ENCODE measurements around the gene ZNF705A. TPM values are rescaled to one million over a fixed set of nuclear protein-coding genes. Genes with fewer than 3 reads are reported as not detected.

The ZNF705A gene
- total RNA-seq, 1 experiment from 2014 or later = not detected

- H3K27me3 ChIP-seq (ENCODE audit: control insufficient read depth, insufficient read depth, low read length) = no peaks in the 10 kb centered on the region
- TF ChIP-seq REST (IDR thresholded peaks at IDR 0.05; ENCODE audit: insufficient read depth in 1 of 2, low read depth in 2 of 2, low read length in 1 of 2) (no peak), CTCF (IDR thresholded peaks at IDR 0.05) (no peak), SIN3A (IDR thresholded peaks at IDR 0.05; ENCODE audit: borderline replicate concordance, insufficient read depth, low read depth, low read length) (no peak)
- ATAC-seq (no peak), DNase-seq (ENCODE audit: low read depth, low spot score) (no peak)
- H3K4me3 ChIP-seq (ENCODE audit: low read depth in 2 of 2, low read length in 2 of 2) = no peak overlapping the region
- CTCF ChIA-PET = no interaction called here
- POLR2A ChIA-PET = no interaction called here
- intact Hi-C loops (cut with micrococcal nuclease; ENCODE audit: unreplicated experiment) (no loop called here), in situ Hi-C loops (cut with HindIII; ENCODE audit: low pct_unique_long_range_greater_than_20kb, low sequenced_read_pairs) (no loop called here)
- no peaks in the 10 kb centered on the region for H3K36me3 ChIP-seq (ENCODE audit: control insufficient read depth, insufficient read depth, low read length)
- no peaks in the 10 kb centered on the region for H3K4me1 ChIP-seq (ENCODE audit: control insufficient read depth, insufficient read depth, low read length)
- H3K27ac ChIP-seq (ENCODE audit: low read length) = no peak overlapping the region
- no TSS peak for BruUV-seq (replicated peaks)
- no peaks in the 10 kb centered on the region for H3K9me3 ChIP-seq (ENCODE audit: control insufficient read depth, insufficient read depth, low read depth, low read length)
These were observed 2.3 kb upstream of the ZNF705A start for GRCh38 chr12:8154526-8154925.

GRCh38 chr12:8156416-8156815 is 399 bp upstream of the ZNF705A start:
- Histone ChIP-seq H3K27me3 (ENCODE audit: control insufficient read depth, insufficient read depth, low read length) (no peaks in the 10 kb centered on the region), H3K4me1 (ENCODE audit: control insufficient read depth, insufficient read depth, low read length) (no peaks in the 10 kb centered on the region), H3K27ac (ENCODE audit: low read length) (no peak overlapping the region), H3K36me3 (ENCODE audit: control insufficient read depth, insufficient read depth, low read length) (no peaks in the 10 kb centered on the region), H3K9me3 (ENCODE audit: control insufficient read depth, insufficient read depth, low read depth, low read length) (no peaks in the 10 kb centered on the region), H3K4me3 (ENCODE audit: low read depth in 2 of 2, low read length in 2 of 2) (no peak overlapping the region)
- no peak for ATAC-seq
- TF ChIP-seq POLR2AphosphoS5 (IDR thresholded peaks at IDR 0.05; ENCODE audit: low read depth, low read length) (no peak), SIN3A (IDR thresholded peaks at IDR 0.05; ENCODE audit: borderline replicate concordance, insufficient read depth, low read depth, low read length) (no peak)
- POLR2A ChIA-PET = no interaction called here
- intact Hi-C loops (cut with micrococcal nuclease; ENCODE audit: unreplicated experiment) = no loop called here
- no TSS peak for BruUV-seq (replicated peaks)
- CTCF ChIA-PET = no interaction called here
- in situ Hi-C loops (cut with HindIII; ENCODE audit: low pct_unique_long_range_greater_than_20kb, low sequenced_read_pairs) = no loop called here
- no peak for DNase-seq (ENCODE audit: low read depth, low spot score)

- ChIA-PET POLR2A (no interaction called here), CTCF (no interaction called here)
- ATAC-seq = no peak
- Histone ChIP-seq H3K27ac (ENCODE audit: low read length) (no peak overlapping the region), H3K9me3 (ENCODE audit: control insufficient read depth, insufficient read depth, low read depth, low read length) (no peaks in the 10 kb centered on the region), H3K4me3 (ENCODE audit: low read depth in 2 of 2, low read length in 2 of 2) (no peak overlapping the region), H3K27me3 (ENCODE audit: control insufficient read depth, insufficient read depth, low read length) (no peaks in the 10 kb centered on the region), H3K4me1 (ENCODE audit: control insufficient read depth, insufficient read depth, low read length) (no peaks in the 10 kb centered on the region), H3K36me3 (ENCODE audit: control insufficient read depth, insufficient read depth, low read length) (no peaks in the 10 kb centered on the region)
- BruUV-seq (replicated peaks) = no TSS peak
- TF ChIP-seq REST (IDR thresholded peaks at IDR 0.05; ENCODE audit: insufficient read depth in 1 of 2, low read depth in 2 of 2, low read length in 1 of 2) (no peak), SIN3A (IDR thresholded peaks at IDR 0.05; ENCODE audit: borderline replicate concordance, insufficient read depth, low read depth, low read length) (no peak), POLR2AphosphoS5 (IDR thresholded peaks at IDR 0.05; ENCODE audit: low read depth, low read length) (no peak), CTCF (IDR thresholded peaks at IDR 0.05) (no peak), TCF7L2 (IDR thresholded peaks at IDR 0.05; ENCODE audit: low read depth, low read length) (no peak)
- DNase-seq (ENCODE audit: low read depth, low spot score) = no peak
- in situ Hi-C loops (cut with HindIII; ENCODE audit: low pct_unique_long_range_greater_than_20kb, low sequenced_read_pairs) (no loop called here), intact Hi-C loops (cut with micrococcal nuclease; ENCODE audit: unreplicated experiment) (no loop called here)
These were observed 826 bp downstream of the ZNF705A start for GRCh38 chr12:8157484-8158198.
